GM23338 (cell line): ENCODE results near the gene ANOS1.

ENCODE experiments used
- CTCF ChIP-seq, 2 experiments: fragments of 200-600 bp in 1 of 2; sonication (generic) in 1 of 2; conservative IDR thresholded peaks; 2 replicates each; pipeline versions ENCODE4 v1.5.1 to v1.6.1; 2016 to 2017; ENCODE audit warnings: antibody characterized with exemption in 2 of 2, low read depth in 2 of 2, mild to moderate bottlenecking in 2 of 2, moderate library complexity in 1 of 2
- EZH2 ChIP-seq: fragments of 200-600 bp; sonication (generic); IDR thresholded peaks from one replicate; pipeline ENCODE4 v1.8.0; 2017; ENCODE audit warnings: antibody characterized with exemption, mild to moderate bottlenecking, low read depth; ENCODE audit not compliant: unreplicated experiment
- EZH2phosphoT487 ChIP-seq: fragments of 200-600 bp; sonication (generic); IDR thresholded peaks from one replicate; pipeline ENCODE4 v1.8.1; 2018; ENCODE audit warnings: antibody characterized with exemption; ENCODE audit not compliant: unreplicated experiment
- POLR2AphosphoS5 ChIP-seq: IDR thresholded peaks from 2 replicates; pipeline ENCODE4 v1.6.1; 2016; ENCODE audit warnings: antibody characterized with exemption, low read depth
- REST ChIP-seq: IDR thresholded peaks from one replicate; pipeline ENCODE4 v1.6.1; 2018; ENCODE audit warnings: antibody characterized with exemption; ENCODE audit not compliant: unreplicated experiment

- TF ChIP-seq EZH2phosphoT487 (no peak), EZH2 (no peak), CTCF (conservative IDR thresholded peaks at IDR 0.05; ENCODE audit: low read depth in 2 of 2) (no peak), POLR2AphosphoS5 (no peak), REST (no peak)
These were observed 96.1 kb downstream of the ANOS1 start for GRCh38 chrX:8635812-8636211.
